ENCODE measurements around the gene BAIAP2.

Gene BAIAP2

GRCh38 chr17:81166033-81166492 is 131.1 kb downstream of the BAIAP2 start, which contains the start of gene AATK:
Gene AATK (minus strand): TSS chr17:81166221. CDS start chr17:81165992, 229 bp downstream.
- no peak within 1 kb of the TSS for H3K4me3 ChIP-seq (ENCODE audit: low read length)
- no peak within 1 kb of the TSS for H3K27ac ChIP-seq (ENCODE audit: low read length)
- no peak for DNase-seq
- H3K9me2 ChIP-seq (replicated peaks; ENCODE audit: insufficient read depth, low read length): no peaks in the 10 kb centered on the region
- H3K36me3 ChIP-seq (replicated peaks; ENCODE audit: insufficient read depth, low read length): no peaks in the 10 kb centered on the region
- no peak within 1 kb of the TSS for H3K9ac ChIP-seq (ENCODE audit: low read length)
- H3F3A ChIP-seq (ENCODE audit: insufficient read depth, low read length): no peaks in the 10 kb centered on the region
- H2AFZ ChIP-seq (ENCODE audit: low read length): no peak within 1 kb of the TSS
- no peaks in the 10 kb centered on the region for H3K4me1 ChIP-seq (ENCODE audit: low read length)
- H3K79me2 ChIP-seq (ENCODE audit: low read length): no peaks in the 10 kb centered on the region
- TF ChIP-seq EZH2phosphoT487 (IDR thresholded peaks at IDR 0.05; ENCODE audit: low read length) (no peak), CTCF (IDR thresholded peaks at IDR 0.05; ENCODE audit: low read length) (no peak), EZH2 (optimal IDR thresholded peaks at IDR 0.05; ENCODE audit: low read depth, low read length) (no peak)
- no peak within 1 kb of the TSS for H3K4me2 ChIP-seq (ENCODE audit: low read depth, low read length)
- peaks cover 93% of the 10 kb centered on the region for H3K27me3 ChIP-seq (replicated peaks; ENCODE audit: insufficient read depth, low read length)
- H4K20me1 ChIP-seq (ENCODE audit: insufficient read depth, low read length): no peaks in the 10 kb centered on the region
- no peaks in the 10 kb centered on the region for H3K9me3 ChIP-seq (replicated peaks; ENCODE audit: insufficient read depth, low read length)
